HepG2 (cell line): ENCODE measurements around the gene HAPLN1. TPM values are rescaled to one million over a fixed set of nuclear protein-coding genes. Genes with fewer than 3 reads are reported as not detected.

ENCODE experiments used
- ATAC-seq: fragments of 200-7000 bp; cut with Tn5 transposase; 3 replicates; pipeline ENCODE4 v1.9.1; 2020; ENCODE audit warnings: mild to moderate bottlenecking, moderate library complexity
- BruUV-seq: library from RNA; stranded (reverse); fragments of 400-500 nt; replicated peaks from 2 replicates; lab custom pipeline; 2021; lab: Mats Ljungman, UMichigan
- CTCF ChIA-PET: fragments of 300-600 bp; formaldehyde crosslinking; extraction: SDS; loops from one replicate; lab custom pipeline; 2021; ENCODE audit warnings: low total read pairs, inconsistent platforms, low intra/inter-chr PET ratio; lab: Yijun Ruan, JAX
- POLR2A ChIA-PET: fragments of 350-600 bp; sonication (Branson Sonifier 250); formaldehyde crosslinking; loops from one replicate; lab custom pipeline; 2020; ENCODE audit warnings: antibody characterized with exemption, inconsistent platforms; lab: Yijun Ruan, JAX
- DNase-seq: peaks from one replicate; pipeline ENCODE4 v3.0.0-alpha.2; 2015; ENCODE audit warnings: low spot score
- FAIRE-seq: peaks from 3 replicates; lab custom pipeline; 2011; peaks lifted over from hg19 to GRCh38; lab: Jason Lieb, UNC
- H2AFZ ChIP-seq: one replicate; pipeline ENCODE4 v1.6.1; 2011; ENCODE audit warnings: low read length, inconsistent platforms
- H3K27ac ChIP-seq: fragments of 300-600 bp; 3 replicates; pipeline ENCODE4 v1.8.0; 2011; ENCODE audit warnings: mixed run types, mild to moderate bottlenecking, mixed read lengths, low read length, inconsistent platforms; ENCODE audit not compliant: insufficient read depth; ENCODE audit errors: extremely low read length
- H3K27me3 ChIP-seq, 2 experiments: fragments of 200-600 bp in 1 of 2; 2 replicates in 1 of 2; 3 replicates in 1 of 2; pipeline versions ENCODE4 v1.6.0 to v1.8.0; 2011; ENCODE audit warnings: low read length in 2 of 2, mild to moderate bottlenecking in 2 of 2, moderate library complexity in 2 of 2, inconsistent platforms in 1 of 2; ENCODE audit not compliant: insufficient read depth in 2 of 2, control insufficient read depth in 1 of 2
- H3K36me3 ChIP-seq, 2 experiments: fragments of 200-600 bp in 1 of 2; replicated peaks in 1 of 2; 2 replicates in 1 of 2; 3 replicates in 1 of 2; pipeline versions ENCODE4 v1.5.1 to v1.8.0; 2011; ENCODE audit warnings: low read length in 2 of 2, inconsistent platforms in 1 of 2; ENCODE audit not compliant: insufficient read depth in 2 of 2, control insufficient read depth in 1 of 2
- H3K4me1 ChIP-seq: 2 replicates; pipeline ENCODE4 v1.5.1; 2012; ENCODE audit warnings: low read length, inconsistent platforms; ENCODE audit not compliant: insufficient read depth
- H3K4me2 ChIP-seq: 2 replicates; pipeline ENCODE4 v1.6.0; 2011; ENCODE audit warnings: low read depth, low read length, inconsistent platforms
- H3K4me3 ChIP-seq, 3 experiments: fragments of 200-600 bp in 1 of 3; sonication (generic), shearing (Covaris generic) in 1 of 3; replicated peaks in 1 of 3; 2 replicates each; pipeline ENCODE4 v1.5.1; 2011 to 2016; ENCODE audit warnings: low read length in 3 of 3, inconsistent platforms in 2 of 3, low read depth in 2 of 3, mild to moderate bottlenecking in 2 of 3, control low read depth in 1 of 3, mixed read lengths in 1 of 3; ENCODE audit not compliant: insufficient read depth in 1 of 3
- H3K79me2 ChIP-seq: one replicate; pipeline ENCODE4 v1.6.1; 2011; ENCODE audit warnings: low read length, inconsistent platforms; ENCODE audit not compliant: insufficient read depth
- H3K9ac ChIP-seq: 2 replicates; pipeline ENCODE4 v1.6.0; 2011; ENCODE audit warnings: mild to moderate bottlenecking, low read depth, low read length, inconsistent platforms; ENCODE audit not compliant: insufficient read depth
- H3K9me3 ChIP-seq: 2 replicates; pipeline ENCODE4 v1.5.1; 2012; ENCODE audit warnings: mild to moderate bottlenecking, low read length
- H4K20me1 ChIP-seq: 2 replicates; pipeline ENCODE4 v1.6.0; 2011; ENCODE audit warnings: inconsistent platforms, mild to moderate bottlenecking, low read length, moderate library complexity; ENCODE audit not compliant: insufficient read depth
- ATF6 ChIP-seq: sonication (generic); formaldehyde crosslinking; conservative IDR thresholded peaks from 2 replicates; pipeline ENCODE4 v1.4.0; 2020; ENCODE audit warnings: missing genetic modification reagents
- BCL6 ChIP-seq: IDR thresholded peaks from 2 replicates; pipeline ENCODE4 v1.6.1; 2016; ENCODE audit warnings: missing genetic modification reagents, missing compliant biosample characterization
- MAFG ChIP-seq: sonication (generic); formaldehyde crosslinking; IDR thresholded peaks from 2 replicates; pipeline ENCODE4 v1.5.1; 2020; ENCODE audit warnings: mild to moderate bottlenecking, missing genetic modification reagents
- MLXIP ChIP-seq: sonication (generic); formaldehyde crosslinking; IDR thresholded peaks from 2 replicates; pipeline ENCODE4 v1.9.0; 2021; ENCODE audit warnings: missing genetic modification reagents, borderline replicate concordance
- WGBS: methylation state at CpG from one replicate; pipeline ENCODE4 v1.1.6; 2017; ENCODE audit warnings: low lambda C conversion rate; 5-methylcytosine and 5-hydroxymethylcytosine counted together
- in situ Hi-C: cut with HindIII; loops from 2 replicates; pipeline ENCODE4 v1.10.0; 2017; ENCODE audit warnings: low pct_unique_long_range_greater_than_20kb; ENCODE audit not compliant: extremely low pct_ligation_motif_present
- intact Hi-C: fragments of 100-400 bp; cut with micrococcal nuclease; formaldehyde crosslinking; loops from one replicate; pipeline ENCODE4 v1.10.0; 2022; ENCODE audit not compliant: unreplicated experiment
- polyA plus RNA-seq, 8 experiments: library from polyadenylated mRNA; depleted of rRNA in 3 of 8; stranded (reverse) in 7 of 8; unstranded in 1 of 8; fragments of >200 nt; fragmentation: Illumina TruSeq in 4 of 8; extraction: Trizol in 4 of 8; gene quantifications; 2 replicates each; pipeline versions ENCODE4 v1.2.1 to v1.2.3, GENCODE V29; 2011 to 2016; ENCODE audit warnings: low read depth in 4 of 8, missing spikeins in 1 of 8, mixed read lengths in 1 of 8; ENCODE audit not compliant: insufficient read depth in 1 of 8
- total RNA-seq, 5 experiments: library from RNA; depleted of rRNA; stranded (reverse); fragments of >200 nt; fragmentation: Illumina TruSeq; extraction: Trizol; gene quantifications; 2 replicates each; pipeline ENCODE4 v1.2.3, GENCODE V29; 2016; ENCODE audit warnings: low read depth in 1 of 5

HAPLN1 gene
- total and polyA plus RNA-seq, 2 of the 13 experiments (the other 11 are each of a cell fraction or from before 2014, with no cell fraction given): not detected

GRCh38 chr5:83636156-83636555 lies 84.5 kb downstream of the HAPLN1 start:
- Histone ChIP-seq H3K4me1 (no peaks in the 10 kb centered on the region), H2AFZ (no peak overlapping the region), H3K9me3 (no peaks in the 10 kb centered on the region), H3K27ac (no peak overlapping the region), H3K79me2 (no peaks in the 10 kb centered on the region), H4K20me1 (no peaks in the 10 kb centered on the region), H3K27me3 (no peaks in the 10 kb centered on the region; a peak in 1 of 5 replicates), H3K36me3 (no peaks in the 10 kb centered on the region), H3K9ac (no peak overlapping the region)
- POLR2A ChIA-PET: no interaction called here
- no TSS peak for BruUV-seq
- ATAC-seq: no peak
- intact Hi-C loops: no loop called here
- 5% methylated on average over 6 of the region's 6 CpGs for WGBS
- FAIRE-seq: no peak
- no peak for TF ChIP-seq MAFG (CRISPR knock-in tag)
- no peak for TF ChIP-seq BCL6 (CRISPR knock-in tag)
- TF ChIP-seq MLXIP: no peak
- TF ChIP-seq ATF6 (CRISPR knock-in tag): no peak
- TF ChIP-seq, all 625 proteins: peak for 0
- in situ Hi-C loops: no loop called here
- H3K4me3 ChIP-seq: no peak overlapping the region
- no peak for DNase-seq
- CTCF ChIA-PET: no interaction called here
- H3K4me2 ChIP-seq: no peak overlapping the region
